C4-2B (cell line): ENCODE measurements around the gene NUDT1.

Source experiments
- H3K27ac ChIP-seq: fragments of 450-650 bp; 2 replicates; pipeline ENCODE4 v1.5.1; 2017
- CTCF ChIP-seq: fragments of 450-650 bp; conservative IDR thresholded peaks from 2 replicates; pipeline ENCODE4 v1.5.1; 2017; ENCODE audit warnings: mild to moderate bottlenecking
- ZFX ChIP-seq: fragments of 450-650 bp; IDR thresholded peaks from 2 replicates; pipeline ENCODE4 v1.6.1; 2017

Gene NUDT1

GRCh38 chr7:2224934-2225333 is 17.1 kb upstream of the NUDT1 start:
- TF ChIP-seq ZFX (no peak), CTCF (no peak)
- no peak overlapping the region for H3K27ac ChIP-seq

GRCh38 chr7:2225336-2225735 is 16.7 kb upstream of the NUDT1 start:
- TF ChIP-seq ZFX (no peak), CTCF (no peak)
- no peak overlapping the region for H3K27ac ChIP-seq

- H3K27ac ChIP-seq: no peak overlapping the region
- TF ChIP-seq ZFX (no peak), CTCF (no peak)
Measured at GRCh38 chr7:2225830-2226229, 16.2 kb upstream of the NUDT1 start.

GRCh38 chr7:2227699-2228098 is 14.3 kb upstream of the NUDT1 start:
- H3K27ac ChIP-seq: no peak overlapping the region
- TF ChIP-seq CTCF (no peak), ZFX (no peak)

- TF ChIP-seq CTCF: no peak
- TF ChIP-seq ZFX: no peak
- H3K27ac ChIP-seq: no peak overlapping the region
Measured at GRCh38 chr7:2228921-2229320, 13.1 kb upstream of the NUDT1 start.

- TF ChIP-seq CTCF: no peak
- no peak for TF ChIP-seq ZFX
- H3K27ac ChIP-seq: no peak overlapping the region
Measured at GRCh38 chr7:2229467-2229866, 12.6 kb upstream of the NUDT1 start.

- TF ChIP-seq ZFX (no peak), CTCF (no peak)
- H3K27ac ChIP-seq: no peak overlapping the region
Measured at GRCh38 chr7:2230226-2230625, 11.8 kb upstream of the NUDT1 start.
